Ovary (tissue), 3 donors: ENCODE measurements around the gene GALNT13.

Experiments
- POLR2A ChIP-seq: fragments of 450-650 bp; IDR thresholded peaks from one replicate; pipeline ENCODE4 v1.6.1; 2017; ENCODE audit warnings: antibody characterized with exemption, mild to moderate bottlenecking, moderate library complexity
- TF ChIP-seq, protein P1 (sequence below), 3 donors: fragments of 450-650 bp in 2 of 3; fragments of 200-600 bp in 1 of 3; IDR thresholded peaks; one replicate each; pipeline versions ENCODE4 v1.5.1 to v1.8.0; 2016 to 2022; ENCODE audit warnings: antibody characterized with exemption in 3 of 3, mild to moderate bottlenecking in 1 of 3
- donor health status: DM: no; HTN: no; CAD: no.

DNA sequence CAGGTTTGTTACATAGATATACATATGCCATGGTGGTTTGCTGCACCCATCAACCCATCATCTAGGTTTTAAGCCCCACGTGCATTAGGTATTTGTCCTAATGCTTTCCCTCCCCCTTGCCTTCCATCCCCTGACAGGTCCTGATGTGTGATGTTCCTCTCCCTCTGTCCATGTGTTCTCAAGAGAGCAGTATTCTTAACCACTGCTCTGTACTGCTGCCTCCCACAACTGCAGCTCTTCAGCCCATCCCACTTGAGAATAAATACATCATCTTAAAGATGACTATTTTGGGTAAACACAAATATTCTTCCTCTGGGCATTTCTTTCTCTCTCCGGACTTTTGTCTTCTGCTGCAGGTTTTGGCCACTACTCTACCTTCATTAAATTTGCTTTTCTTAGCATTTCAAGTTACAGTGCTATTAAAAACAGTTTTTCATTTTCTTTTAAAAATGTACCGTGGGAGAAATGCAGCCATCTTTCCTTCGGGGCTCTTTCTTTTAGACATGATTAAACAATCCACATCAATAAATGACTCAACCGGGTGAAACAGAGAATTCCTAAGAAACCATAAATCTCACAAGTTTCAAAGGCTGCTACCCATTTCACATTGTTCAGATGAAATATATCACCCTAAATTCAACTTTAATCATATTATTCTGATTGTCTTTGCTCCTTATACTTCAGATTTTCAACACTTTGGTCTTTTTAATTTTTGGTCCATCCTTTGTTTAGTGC, 323.4 kb downstream of the GALNT13 start:
- no peak for TF ChIP-seq POLR2A
- TF ChIP-seq, protein P1, sequence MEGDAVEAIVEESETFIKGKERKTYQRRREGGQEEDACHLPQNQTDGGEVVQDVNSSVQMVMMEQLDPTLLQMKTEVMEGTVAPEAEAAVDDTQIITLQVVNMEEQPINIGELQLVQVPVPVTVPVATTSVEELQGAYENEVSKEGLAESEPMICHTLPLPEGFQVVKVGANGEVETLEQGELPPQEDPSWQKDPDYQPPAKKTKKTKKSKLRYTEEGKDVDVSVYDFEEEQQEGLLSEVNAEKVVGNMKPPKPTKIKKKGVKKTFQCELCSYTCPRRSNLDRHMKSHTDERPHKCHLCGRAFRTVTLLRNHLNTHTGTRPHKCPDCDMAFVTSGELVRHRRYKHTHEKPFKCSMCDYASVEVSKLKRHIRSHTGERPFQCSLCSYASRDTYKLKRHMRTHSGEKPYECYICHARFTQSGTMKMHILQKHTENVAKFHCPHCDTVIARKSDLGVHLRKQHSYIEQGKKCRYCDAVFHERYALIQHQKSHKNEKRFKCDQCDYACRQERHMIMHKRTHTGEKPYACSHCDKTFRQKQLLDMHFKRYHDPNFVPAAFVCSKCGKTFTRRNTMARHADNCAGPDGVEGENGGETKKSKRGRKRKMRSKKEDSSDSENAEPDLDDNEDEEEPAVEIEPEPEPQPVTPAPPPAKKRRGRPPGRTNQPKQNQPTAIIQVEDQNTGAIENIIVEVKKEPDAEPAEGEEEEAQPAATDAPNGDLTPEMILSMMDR (IDR thresholded peaks at IDR 0.05), result no peak
